ENCODE results near the gene AUTS2.

AUTS2 gene

DNA sequence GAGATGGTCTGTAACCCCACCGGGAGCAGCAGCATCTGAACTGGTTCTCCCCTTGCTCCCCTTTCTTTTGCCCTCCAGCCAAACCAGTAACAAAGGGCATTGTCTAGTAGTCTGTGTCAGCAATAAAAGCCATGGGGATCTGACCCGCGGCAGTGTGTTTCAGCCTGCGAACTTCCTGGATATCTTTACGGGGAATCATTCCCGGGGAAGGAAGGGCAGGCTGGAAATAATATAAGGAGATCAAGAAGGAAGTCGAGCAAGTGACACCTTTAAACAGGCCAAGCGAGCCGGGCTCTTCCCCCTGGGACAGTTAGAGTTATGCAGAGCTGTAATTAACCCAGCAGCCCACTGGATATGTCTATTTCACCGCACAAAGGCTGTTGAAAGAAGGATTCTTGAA is 872.5 kb downstream of the AUTS2 start:
- no peak for DNase-seq (ENCODE audit: low spot score)

DNA sequence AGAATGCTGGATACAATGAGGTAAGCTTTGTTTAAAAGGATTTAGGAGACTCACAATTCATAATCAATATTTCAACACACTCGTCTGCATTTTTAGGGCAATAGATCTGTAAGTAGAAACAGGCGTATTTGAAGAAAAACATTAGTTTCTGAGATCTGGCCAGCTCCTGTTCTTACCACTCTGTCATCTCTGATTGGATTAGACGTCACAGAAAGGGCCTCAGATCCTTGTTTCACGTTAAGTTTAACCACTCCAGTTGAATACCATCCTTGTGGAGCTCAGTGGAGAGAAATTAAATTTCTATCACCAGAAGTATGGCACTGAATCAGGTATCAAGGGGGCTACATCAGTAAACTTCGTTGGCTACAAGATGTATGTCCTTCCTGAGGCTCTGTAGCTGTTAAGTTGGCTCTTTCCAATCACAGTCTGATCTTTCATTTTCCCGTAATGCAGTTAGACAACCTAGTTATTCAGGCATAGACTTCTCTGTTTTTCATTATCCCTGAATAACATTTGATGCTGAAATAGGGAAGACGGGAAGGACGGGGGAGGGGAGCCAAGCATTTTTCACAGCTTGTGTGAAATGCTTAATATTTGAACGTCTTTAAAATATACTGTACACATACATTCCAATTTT is 874.4 kb downstream of the AUTS2 start:
- DNase-seq (ENCODE audit: low spot score): no peak

DNA sequence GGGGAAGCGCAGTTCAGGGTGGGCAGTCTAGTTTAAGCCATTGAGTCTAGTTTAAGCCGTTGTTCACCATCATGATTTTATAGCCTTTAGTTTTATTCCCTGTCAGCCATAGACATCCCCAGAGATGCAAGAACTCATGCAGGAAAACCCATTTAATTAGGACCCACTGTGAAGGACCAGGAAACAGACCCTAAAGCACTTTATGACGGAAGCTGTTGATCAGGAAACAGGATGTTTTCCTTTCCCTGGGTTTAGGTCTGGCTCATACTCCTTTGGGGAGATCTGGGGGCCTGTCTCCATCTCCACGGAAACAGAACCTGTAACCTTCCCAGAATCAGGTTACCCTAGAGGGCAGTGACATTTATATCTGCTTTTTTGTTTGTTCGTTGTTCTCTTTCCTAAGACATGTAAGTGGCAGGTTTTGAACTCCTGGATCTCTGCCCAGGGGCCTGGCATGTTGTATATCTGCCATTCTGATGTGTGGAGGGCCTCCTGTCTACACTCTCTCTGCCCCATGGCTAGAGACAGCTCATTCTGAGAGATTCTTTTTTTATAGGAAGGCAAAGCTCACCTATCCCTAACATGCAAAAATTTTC is 876.5 kb downstream of the AUTS2 start:
- no peak for DNase-seq (ENCODE audit: low spot score)

DNA sequence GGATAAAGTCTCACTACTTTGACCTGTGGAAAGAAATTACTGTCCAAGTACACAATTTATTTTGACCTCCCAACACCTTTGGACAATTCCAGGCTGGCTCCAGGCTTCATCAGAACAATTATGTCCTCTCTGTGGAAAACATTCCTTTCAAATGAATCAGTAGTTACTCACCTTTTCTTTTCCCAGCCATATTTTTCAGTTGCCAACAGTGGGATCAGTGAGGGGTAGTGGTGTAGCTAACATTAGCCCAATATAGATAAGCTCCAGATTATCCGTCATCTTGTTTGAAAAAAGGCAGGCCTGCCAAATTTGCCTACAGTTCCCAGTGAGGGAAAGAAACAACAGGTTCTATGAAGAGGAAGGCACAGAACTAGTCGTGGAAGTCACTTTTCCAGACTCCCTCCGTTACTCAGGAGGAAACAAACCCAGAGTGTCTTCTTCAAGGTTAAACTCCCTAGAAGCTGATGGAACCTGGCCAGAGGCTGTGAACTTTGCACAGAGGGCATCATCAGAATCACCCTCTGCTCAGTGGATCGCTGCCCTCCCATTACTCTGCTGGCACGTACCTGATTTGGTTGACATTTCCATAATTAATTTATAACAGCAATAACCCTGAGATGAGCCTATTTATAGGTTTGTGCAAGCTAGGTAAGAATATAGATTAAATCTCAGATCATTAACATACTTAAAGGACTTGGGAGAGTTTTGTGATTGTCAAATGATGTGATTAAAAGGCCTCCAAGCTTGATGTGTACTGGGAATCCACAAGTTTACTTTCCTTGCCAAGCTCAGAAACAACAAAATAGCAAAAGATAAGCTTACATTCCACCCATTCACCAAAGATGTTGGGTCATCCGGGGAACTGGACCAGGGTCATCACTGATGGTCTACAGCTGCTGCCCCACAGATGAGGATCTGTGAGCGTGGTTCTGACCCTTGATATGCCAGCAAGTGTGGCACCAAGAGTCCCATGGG is 879.0 kb downstream of the AUTS2 start:
- DNase-seq (ENCODE audit: low spot score): no peak

DNA sequence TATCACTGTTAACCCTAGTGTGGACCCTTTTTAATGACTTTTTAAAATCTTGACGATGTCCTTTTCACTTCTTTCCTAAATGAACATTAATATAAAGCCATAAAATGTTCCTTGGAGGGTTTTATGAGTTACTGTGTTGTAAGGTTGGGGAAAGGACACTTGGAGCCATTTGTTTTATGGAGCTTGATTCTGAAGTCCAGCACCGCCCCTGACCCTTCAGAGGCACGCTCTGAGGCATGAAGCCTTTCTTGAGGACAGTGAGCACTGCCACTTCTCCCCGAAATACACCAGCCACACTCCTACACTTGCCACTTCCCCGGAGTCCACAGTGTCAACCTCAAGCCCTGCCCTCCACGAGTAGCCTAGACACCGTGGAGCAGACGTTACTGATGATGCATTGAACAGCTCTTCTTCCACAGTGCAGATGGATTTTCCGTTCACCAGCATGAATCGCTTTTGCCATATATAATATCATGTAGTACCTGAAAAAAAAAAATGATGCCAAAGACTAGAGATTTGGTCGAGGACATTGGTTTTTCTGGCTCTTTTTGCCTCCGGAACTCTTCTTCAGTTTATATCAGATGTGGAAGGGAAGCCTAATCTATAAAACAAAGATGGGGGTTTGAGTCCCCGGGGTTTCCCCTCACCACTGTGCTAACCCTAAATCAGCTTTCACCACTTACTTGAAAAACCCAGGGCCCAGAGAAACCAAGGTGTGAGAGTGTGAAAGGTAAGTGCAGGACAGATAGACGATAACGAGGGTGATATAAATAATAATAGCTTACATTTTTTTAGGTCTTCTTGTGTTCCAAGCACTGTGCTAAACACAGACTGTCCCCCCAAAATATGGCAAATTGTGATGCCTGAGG is 881.1 kb downstream of the AUTS2 start:
- DNase-seq (ENCODE audit: low spot score): no peak

DNA sequence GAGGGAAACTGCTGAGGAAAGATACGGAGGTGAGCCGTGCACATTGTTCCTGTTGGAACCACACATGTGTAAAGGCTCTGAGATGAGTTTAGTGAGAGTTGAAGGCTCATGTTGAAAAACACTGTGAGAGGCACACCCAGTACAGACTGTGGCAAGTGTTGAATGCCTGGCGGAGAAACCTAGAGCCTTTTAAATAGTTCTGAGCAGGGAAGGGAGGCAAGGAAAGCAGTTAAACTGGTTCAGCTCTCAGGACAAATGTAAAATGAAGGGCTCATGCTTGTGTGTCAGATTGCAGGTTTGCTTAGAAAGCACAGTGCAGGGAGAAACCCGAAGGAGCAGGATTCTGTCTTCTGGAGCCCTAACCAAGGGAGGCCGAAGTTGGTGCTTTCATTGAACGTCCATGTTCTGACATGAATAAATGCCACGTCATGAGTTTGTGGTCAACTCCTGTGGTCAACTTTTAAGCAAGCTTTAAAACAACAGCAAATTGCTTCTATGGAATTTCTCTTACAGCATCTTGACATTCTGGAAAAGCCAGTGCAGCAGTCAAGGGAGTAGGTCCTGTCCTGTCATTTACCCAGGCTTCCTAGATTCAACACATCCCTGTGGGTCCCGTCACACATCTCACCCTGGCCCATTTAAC is 882.8 kb downstream of the AUTS2 start:
- no peak for DNase-seq (ENCODE audit: low spot score)

DNA sequence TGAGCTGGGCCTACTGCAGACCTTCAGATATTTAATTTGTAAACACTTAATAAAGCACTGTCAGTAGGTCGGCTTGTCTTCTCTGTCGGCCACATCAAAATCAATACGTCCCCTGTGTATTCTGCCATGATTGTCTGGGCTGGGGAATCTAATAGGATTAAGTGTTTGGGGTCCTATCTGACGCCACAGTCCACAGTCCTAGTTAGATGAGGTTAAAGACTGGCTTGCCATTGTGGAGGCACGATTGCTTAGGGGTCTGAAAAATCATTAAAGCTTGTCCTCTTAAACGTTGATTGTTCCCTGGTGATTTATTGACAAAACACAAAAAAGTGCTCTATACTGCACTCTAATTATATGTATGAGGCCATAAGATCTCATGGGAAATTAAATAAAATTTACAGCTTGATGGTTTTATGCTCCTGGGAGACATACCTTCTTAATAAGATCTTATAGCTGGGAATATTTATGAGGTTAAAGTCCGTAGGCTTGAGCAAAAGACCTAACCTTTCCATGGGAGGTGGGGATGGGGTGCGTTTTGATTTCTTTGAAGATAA is 883.4 kb downstream of the AUTS2 start:
- no peak for DNase-seq (ENCODE audit: low spot score)

DNA sequence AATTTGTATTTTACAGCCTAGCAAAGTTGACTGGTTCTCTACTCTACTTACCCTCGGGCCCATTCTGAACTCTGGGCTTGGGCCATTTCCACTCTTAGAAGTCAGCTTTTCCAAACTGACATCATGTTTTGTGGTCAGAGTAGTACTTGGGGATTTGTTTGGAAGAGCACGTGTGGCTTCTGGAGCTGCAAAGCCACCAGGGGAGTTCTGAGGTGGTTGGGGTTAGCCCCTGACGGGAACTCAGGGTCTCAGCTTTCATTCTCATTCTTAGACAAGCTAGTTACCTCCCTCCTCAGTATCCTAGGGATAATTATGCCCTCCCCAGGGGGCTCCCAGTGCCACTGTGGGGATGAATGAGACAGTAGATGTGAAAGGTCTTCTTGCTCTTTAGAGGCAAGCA is 886.0 kb downstream of the AUTS2 start:
- DNase-seq (ENCODE audit: low spot score): no peak

DNA sequence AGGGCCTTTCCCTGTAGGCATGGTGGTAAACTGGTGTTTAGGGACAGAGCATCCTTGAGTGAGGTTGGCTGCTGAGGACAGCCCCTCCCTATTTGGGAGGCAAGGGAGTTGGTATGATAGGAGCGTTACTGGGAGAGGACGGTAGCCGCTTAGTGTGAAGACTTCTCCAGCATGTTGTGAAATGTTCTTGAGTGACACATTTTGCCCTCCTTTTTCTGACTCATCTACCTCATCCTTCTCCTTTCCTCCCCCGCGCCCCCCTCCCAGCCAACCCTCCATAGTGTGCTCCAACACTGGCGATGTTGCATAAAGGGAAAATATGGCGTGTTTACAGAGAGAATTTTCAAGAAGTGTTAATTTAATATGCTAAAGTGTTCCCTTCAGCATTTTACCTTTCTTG is 888.7 kb downstream of the AUTS2 start:
- no peak for DNase-seq (ENCODE audit: low spot score)

DNA sequence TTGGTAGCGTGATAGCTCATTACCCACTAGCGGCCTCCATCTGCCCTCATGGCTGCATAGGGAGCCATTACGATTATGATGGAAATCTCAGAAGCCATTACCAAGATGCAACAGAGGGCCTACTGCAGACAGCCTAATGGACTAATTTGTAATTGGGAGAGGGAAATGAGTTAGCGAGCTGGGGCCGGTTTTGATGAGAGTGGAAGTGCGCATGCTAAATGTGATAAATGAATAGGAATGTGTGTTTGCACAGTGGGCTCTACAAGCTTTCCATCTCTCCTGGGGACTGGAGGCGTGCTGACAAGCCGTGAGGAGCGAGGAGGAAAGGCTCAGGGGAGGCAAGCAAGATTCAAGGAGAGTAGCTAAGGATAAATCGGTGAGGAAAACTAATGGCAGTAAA is 889.2 kb downstream of the AUTS2 start:
- DNase-seq (ENCODE audit: low spot score): no peak

DNA sequence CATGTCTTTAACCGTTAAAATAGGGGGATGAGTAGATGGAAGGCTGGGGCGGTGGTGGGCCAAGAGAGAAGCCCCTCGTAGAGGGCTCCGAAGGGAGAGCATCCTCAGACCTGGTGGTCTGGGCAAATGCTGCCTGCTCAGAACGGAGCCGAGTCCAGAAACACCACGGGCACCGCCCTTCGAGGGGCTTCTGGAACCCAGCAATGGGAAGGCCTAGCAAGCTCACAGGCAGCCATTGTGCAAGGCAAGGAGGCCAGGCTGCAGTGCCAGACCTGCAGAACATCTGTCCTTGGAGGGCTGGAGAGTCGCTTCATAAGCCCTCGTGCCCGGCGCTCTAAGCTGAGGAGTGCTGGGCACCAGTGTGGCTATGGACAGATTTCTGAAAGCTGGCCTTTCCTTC is 889.6 kb downstream of the AUTS2 start:
- DNase-seq (ENCODE audit: low spot score): no peak

DNA sequence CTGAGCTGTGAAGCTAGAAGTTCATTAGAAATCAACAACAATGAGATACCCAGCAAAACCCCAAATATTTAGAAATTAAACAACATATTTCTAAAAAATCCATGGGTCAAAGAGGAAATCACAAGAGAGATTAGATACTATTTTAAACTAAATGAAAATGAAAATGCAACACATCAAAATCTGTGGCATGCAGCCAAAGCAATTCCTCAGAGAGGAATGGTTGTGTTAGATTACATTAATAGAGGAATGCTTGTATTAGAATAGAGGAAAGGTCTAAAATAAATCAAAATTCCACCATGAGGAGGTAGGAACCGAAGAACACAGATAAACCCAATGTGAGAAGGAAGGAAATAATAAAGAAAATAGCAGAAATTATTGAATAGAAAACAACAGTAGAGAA is 891.5 kb downstream of the AUTS2 start:
- DNase-seq (ENCODE audit: low spot score): no peak

DNA sequence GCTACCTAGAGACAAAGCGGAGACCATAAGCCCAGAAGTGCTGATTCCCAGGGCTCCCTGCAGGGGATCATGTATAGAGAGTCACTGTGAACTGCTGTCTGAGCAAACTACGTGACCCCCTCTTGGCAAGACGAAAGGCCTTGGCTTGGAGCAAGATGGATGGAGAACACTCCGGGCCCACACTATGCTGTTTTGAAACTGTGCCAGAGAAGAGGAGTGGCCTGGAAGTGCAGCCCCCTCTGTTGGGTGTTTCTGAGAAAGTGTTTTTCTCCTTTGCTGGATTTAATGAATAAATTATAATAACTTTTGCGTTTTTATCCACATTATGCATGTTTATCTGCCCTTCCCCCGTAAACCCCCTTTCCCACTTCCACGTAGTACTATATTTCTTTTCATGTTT is 894.4 kb downstream of the AUTS2 start:
- DNase-seq (ENCODE audit: low spot score): no peak

DNA sequence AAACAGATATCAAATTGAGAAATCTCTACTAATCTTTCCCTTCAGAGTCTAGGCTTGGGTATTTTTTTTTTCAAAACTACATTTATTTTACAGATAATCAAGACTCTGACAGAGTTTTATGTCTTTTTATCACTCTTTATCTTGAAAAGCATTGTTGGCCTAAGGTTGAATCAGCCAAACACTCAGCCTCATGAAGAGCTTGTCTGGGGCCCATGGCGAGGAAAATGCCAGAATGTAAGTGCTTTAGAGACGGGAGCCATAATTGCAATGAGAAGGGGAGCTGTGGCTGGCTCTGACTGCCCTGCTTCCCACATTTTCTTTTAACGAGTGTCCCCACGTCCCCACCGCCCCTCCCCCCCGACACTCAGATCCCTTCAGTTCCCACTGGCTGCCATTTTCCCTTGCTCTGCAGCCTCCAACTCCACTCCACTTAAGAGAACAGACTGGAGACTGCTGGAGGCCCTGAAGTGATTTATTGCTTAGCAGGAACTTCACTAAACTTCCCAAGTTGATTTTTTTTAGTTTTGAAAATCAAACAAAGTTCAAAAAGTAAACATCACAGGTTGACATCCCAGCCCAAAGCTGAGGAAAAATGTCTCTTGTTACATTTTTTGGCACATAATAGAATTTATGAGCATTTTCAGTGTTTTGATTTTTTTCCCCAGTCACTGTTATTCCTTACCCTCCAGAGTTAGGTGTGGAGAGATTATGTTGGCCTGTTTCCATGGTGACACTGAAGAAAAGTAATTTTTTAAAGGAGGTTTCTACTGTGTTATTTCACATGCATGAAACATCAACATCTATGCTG is 896.2 kb downstream of the AUTS2 start:
- no peak for DNase-seq (ENCODE audit: low spot score)

DNA sequence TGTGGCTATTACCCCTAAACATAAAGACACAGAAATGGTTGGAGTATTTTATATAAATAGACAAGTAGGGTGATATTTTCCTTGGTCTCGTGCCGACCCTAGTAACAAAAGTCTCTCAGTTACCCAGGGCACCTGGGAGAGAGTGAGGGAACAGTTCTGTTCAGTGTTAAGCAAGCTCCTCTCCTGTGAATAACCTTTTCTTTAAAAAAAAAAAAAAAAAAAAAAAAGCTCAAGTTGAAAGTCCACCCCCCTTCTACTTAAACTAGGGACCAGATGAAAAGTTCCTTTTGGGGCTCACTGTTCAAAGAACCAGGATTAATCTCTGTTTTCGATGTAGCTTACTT is 896.7 kb downstream of the AUTS2 start:
- no peak for DNase-seq (ENCODE audit: low spot score)

DNA sequence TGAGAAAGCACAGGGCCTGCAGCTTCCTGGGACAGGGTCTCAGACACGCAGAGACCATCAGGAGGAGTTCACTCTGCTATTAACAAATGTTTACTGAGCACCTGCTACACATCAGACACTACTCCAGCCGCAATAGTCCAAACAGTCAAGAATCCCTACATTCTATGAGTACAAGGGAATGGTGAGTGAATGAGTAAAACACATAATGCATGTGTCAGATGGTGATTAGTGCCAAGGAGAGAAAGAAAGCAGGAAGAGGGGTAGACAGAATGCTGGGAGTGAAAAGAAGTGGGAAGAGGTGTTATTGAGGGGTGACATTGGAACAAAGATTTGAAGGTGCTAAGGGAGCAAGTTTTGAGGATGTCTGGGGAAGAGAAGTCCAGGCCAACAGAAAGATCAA is 899.5 kb downstream of the AUTS2 start:
- DNase-seq (ENCODE audit: low spot score): no peak

DNA sequence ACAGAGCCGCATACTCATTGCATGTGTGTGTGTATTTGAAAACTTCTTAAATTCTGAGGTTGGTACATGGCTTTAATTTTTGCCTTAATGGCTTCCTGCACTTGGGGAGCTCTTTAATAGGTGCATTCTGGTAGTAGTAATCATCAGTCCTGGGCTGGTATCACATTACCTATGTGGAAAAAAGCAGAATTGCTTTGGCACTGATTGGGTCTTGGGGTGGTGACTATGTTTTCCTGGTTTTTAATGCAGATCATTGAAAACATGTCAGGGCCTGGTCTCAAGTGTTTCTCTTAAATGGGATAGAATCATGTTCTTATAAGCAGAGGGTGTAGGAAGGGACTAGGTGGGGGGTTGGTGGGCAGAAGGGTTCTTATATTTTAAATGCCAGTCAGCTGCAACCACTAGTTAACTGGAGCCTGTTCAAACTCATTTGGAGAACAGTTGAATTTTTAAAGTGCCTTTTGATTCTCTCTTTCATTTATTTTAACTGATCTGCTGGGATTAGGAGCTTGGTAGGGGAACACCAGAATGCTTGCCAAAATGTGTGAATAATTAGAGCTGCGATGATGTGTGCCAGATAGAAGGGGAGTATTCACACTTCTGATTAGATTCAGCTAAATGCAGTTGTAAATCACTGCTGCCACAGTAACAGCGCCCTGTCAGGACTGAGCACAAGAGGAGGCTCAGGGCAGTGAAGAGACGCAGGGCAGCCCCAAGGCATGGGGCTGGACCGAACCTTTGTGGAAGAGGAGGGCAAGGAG is 900.1 kb downstream of the AUTS2 start:
- no peak for DNase-seq (ENCODE audit: low spot score)

DNA sequence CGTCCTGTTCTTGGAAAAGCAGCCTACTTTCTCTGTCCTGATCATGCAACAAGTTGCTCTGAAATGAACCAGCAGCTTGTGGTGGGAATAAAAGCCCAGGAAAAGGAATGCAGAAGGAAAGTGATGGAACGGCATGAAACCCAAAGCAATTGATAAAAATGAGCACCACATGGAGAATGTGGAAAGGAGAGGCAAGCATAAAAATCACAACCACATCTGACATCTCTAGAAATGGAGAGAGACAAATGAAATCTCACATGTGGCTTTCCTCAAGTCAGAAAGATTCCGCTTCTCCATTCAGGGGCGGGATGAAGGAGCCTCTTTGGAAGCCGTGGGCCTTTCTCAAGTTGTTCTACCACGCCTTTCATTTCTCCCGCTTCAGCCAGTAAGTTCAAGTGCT is 902.0 kb downstream of the AUTS2 start:
- DNase-seq (ENCODE audit: low spot score): no peak

DNA sequence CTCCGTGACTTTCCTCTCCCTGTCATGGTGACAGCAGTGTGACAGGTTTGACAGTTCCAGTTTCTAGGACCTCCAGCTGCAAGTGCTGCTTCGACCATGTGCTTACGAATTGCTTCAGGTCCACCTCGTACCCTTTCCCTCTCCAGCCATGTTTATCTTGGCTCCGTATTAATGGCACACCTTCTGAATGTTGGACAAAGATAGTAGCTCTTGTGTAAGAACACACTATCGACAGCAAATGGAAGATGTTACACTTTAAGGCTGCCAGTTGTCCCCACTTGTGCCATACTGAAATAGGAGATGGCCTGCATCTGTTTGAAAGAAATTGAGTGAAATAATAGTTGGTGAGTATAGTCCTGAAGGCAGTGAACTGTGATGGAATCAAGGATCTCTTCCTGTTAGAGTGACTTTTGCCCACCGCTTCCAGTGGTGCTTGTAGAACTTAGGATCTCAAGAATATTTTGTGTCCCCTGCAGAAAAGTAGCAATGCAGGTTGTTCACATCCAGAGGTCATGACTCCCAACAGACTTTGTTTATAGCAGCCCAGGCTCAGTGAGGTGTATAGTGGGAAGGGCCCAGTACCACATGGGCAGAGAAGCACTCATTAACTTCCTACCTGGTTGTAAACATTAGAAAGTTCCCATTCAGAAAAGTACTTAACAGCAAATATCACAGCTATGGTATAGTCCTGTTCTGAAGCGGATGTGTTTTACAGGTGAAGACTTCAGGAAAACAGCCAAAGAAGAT is 904.0 kb downstream of the AUTS2 start:
- no peak for DNase-seq (ENCODE audit: low spot score)

Data from germinal center (tissue), 1 donor.